Mesenchymal stem cell (in vitro differentiated cells and primary cell): ENCODE results near the gene ATP2B1.
A peak's percentile ranks its signal among the peaks of the same experiment; 100 is the strongest.

Source experiments
- DNase-seq: peaks from one replicate; pipeline ENCODE4 v3.0.0-alpha.2; 2013
- H2AFZ ChIP-seq: one replicate; pipeline ENCODE4 v1.6.1; 2013; ENCODE audit warnings: low read depth, mild to moderate bottlenecking, control low read depth, inconsistent platforms, low read length, moderate library complexity
- H2AK5ac ChIP-seq: 2 replicates; pipeline ENCODE4 v1.6.1; 2013; ENCODE audit warnings: low read length, moderate library complexity, mild to moderate bottlenecking, inconsistent platforms; ENCODE audit not compliant: severe bottlenecking
- H2BK120ac ChIP-seq: one replicate; pipeline ENCODE4 v1.6.1; 2013; ENCODE audit warnings: low read depth, mild to moderate bottlenecking, inconsistent platforms, low read length, moderate library complexity
- H2BK12ac ChIP-seq, 2 experiments: one replicate each; pipeline ENCODE4 v1.6.1; 2013; ENCODE audit warnings: inconsistent platforms in 2 of 2, low read length in 2 of 2, mild to moderate bottlenecking in 2 of 2, moderate library complexity in 2 of 2, control low read depth in 1 of 2
- H2BK15ac ChIP-seq: one replicate; pipeline ENCODE4 v1.6.1; 2013; ENCODE audit warnings: mild to moderate bottlenecking, low read depth, inconsistent platforms; ENCODE audit not compliant: poor library complexity, severe bottlenecking
- H2BK5ac ChIP-seq: 2 replicates; pipeline ENCODE4 v1.6.1; 2013; ENCODE audit warnings: low read depth, mild to moderate bottlenecking, low read length, control low read depth, inconsistent platforms; ENCODE audit not compliant: poor library complexity, severe bottlenecking
- H3K14ac ChIP-seq, 2 experiments: one replicate each; pipeline ENCODE4 v1.6.1; 2013; ENCODE audit warnings: inconsistent platforms in 2 of 2, low read length in 2 of 2, control low read depth in 1 of 2, mild to moderate bottlenecking in 1 of 2, moderate library complexity in 1 of 2
- H3K18ac ChIP-seq, 2 experiments: one replicate each; pipeline ENCODE4 v1.6.1; 2013; ENCODE audit warnings: inconsistent platforms in 2 of 2, low read length in 2 of 2, control low read depth in 1 of 2, low read depth in 1 of 2, mild to moderate bottlenecking in 1 of 2
- H3K23ac ChIP-seq, 2 experiments: one replicate each; pipeline ENCODE4 v1.6.1; 2013; ENCODE audit warnings: inconsistent platforms in 2 of 2, low read length in 2 of 2, mild to moderate bottlenecking in 2 of 2, moderate library complexity in 2 of 2, control low read depth in 1 of 2
- H3K27ac ChIP-seq: 2 replicates; pipeline ENCODE4 v1.5.1; 2013; ENCODE audit warnings: mild to moderate bottlenecking, moderate library complexity, low read length, control low read depth, inconsistent platforms; ENCODE audit not compliant: poor library complexity, severe bottlenecking
- H3K27me3 ChIP-seq, 2 experiments: 2 replicates each; pipeline versions ENCODE4 v1.6.1 to v1.7.0; 2013; ENCODE audit warnings: low read length in 2 of 2, mild to moderate bottlenecking in 2 of 2, moderate library complexity in 2 of 2, control low read depth in 1 of 2, inconsistent platforms in 1 of 2; ENCODE audit not compliant: control insufficient read depth in 1 of 2, insufficient read depth in 1 of 2
- H3K36me3 ChIP-seq, 2 experiments: 2 replicates each; pipeline versions ENCODE4 v1.6.1 to v1.7.0; 2013; ENCODE audit warnings: low read length in 2 of 2, control low read depth in 1 of 2, inconsistent platforms in 1 of 2, low read depth in 1 of 2, mild to moderate bottlenecking in 1 of 2; ENCODE audit not compliant: insufficient read depth in 2 of 2, control insufficient read depth in 1 of 2
- H3K4ac ChIP-seq, 2 experiments: one replicate each; pipeline ENCODE4 v1.6.1; 2013; ENCODE audit warnings: inconsistent platforms in 2 of 2, low read length in 2 of 2, mild to moderate bottlenecking in 2 of 2, moderate library complexity in 2 of 2, control low read depth in 1 of 2, low read depth in 1 of 2
- H3K4me1 ChIP-seq: 2 replicates; pipeline ENCODE4 v1.6.1; 2013; ENCODE audit warnings: low read depth, low read length, control low read depth; ENCODE audit not compliant: control insufficient read depth, insufficient read depth
- H3K4me2 ChIP-seq: 2 replicates; pipeline ENCODE4 v1.6.1; 2013; ENCODE audit warnings: low read length, mild to moderate bottlenecking, inconsistent platforms; ENCODE audit not compliant: poor library complexity, severe bottlenecking
- H3K4me3 ChIP-seq, 2 experiments: 2 replicates each; pipeline versions ENCODE4 v1.5.1 to v1.7.0; 2013; ENCODE audit warnings: low read length in 2 of 2, mild to moderate bottlenecking in 2 of 2, control low read depth in 1 of 2, low read depth in 1 of 2; ENCODE audit not compliant: insufficient read depth in 1 of 2
- H3K79me1 ChIP-seq: replicated peaks from 2 replicates; pipeline ENCODE4 v1.6.1; 2013; ENCODE audit warnings: mild to moderate bottlenecking, control low read depth, low read length, inconsistent platforms; ENCODE audit not compliant: poor library complexity, severe bottlenecking
- H3K9ac ChIP-seq: 2 replicates; pipeline ENCODE4 v1.7.0; 2013; ENCODE audit warnings: mild to moderate bottlenecking, low read length, moderate library complexity
- H3K9me3 ChIP-seq: 2 replicates; pipeline ENCODE4 v1.7.0; 2013; ENCODE audit warnings: mild to moderate bottlenecking, low read length; ENCODE audit not compliant: control insufficient read depth
- H4K8ac ChIP-seq: one replicate; pipeline ENCODE4 v1.6.1; 2013; ENCODE audit warnings: inconsistent platforms, mild to moderate bottlenecking, low read length, moderate library complexity
- H4K91ac ChIP-seq: one replicate; pipeline ENCODE4 v1.6.1; 2013; ENCODE audit warnings: mild to moderate bottlenecking, low read length, inconsistent platforms
- WGBS: methylation state at CpG from one replicate; pipeline ENCODE4 v1.1.7; 2013; ENCODE audit warnings: mixed read lengths; 5-methylcytosine and 5-hydroxymethylcytosine counted together

ATP2B1 gene

GRCh38 chr12:89733579-89734201 is 25.1 kb upstream of the ATP2B1 start:
- Histone ChIP-seq H2BK5ac (no peak overlapping the region), H3K9me3 (peaks cover 18% of the 10 kb centered on the region), H3K9ac (peak overlapping the region; percentile 92), H3K4me3 (peak overlapping the region in 1 of 2 experiments; percentile 11), H3K79me1 (no peaks in the 10 kb centered on the region), H2BK120ac (no peak overlapping the region), H3K18ac (no peak overlapping the region), H3K23ac (no peak overlapping the region), H2AK5ac (no peak overlapping the region), H2AFZ (no peak overlapping the region), H3K27ac (peak overlapping the region; percentile 22), H3K36me3 (no peaks in the 10 kb centered on the region), H2BK12ac (no peak overlapping the region), H3K4ac (no peak overlapping the region), H4K8ac (no peak overlapping the region), H2BK15ac (no peak overlapping the region), H3K4me1 (no peaks in the 10 kb centered on the region), H3K4me2 (no peak overlapping the region), H3K14ac (no peak overlapping the region), H3K27me3 (no peaks in the 10 kb centered on the region), H4K91ac (no peak overlapping the region)
- 42% methylated on average over 2 of the region's 5 CpGs for WGBS
- DNase-seq = peak; percentile 93

GRCh38 chr12:89732522-89732921 is 23.9 kb upstream of the ATP2B1 start:
- Histone ChIP-seq H3K27me3 (no peaks in the 10 kb centered on the region), H3K14ac (no peak overlapping the region), H2BK15ac (no peak overlapping the region), H4K91ac (no peak overlapping the region), H3K4me3 (no peak overlapping the region), H3K9me3 (peaks cover 13% of the 10 kb centered on the region), H3K36me3 (no peaks in the 10 kb centered on the region), H3K27ac (no peak overlapping the region), H2AK5ac (no peak overlapping the region), H2BK12ac (no peak overlapping the region), H2AFZ (no peak overlapping the region), H2BK120ac (no peak overlapping the region), H2BK5ac (no peak overlapping the region), H3K4me2 (no peak overlapping the region), H3K4ac (no peak overlapping the region), H4K8ac (no peak overlapping the region), H3K4me1 (no peaks in the 10 kb centered on the region), H3K9ac (peak overlapping the region; percentile 92), H3K79me1 (no peaks in the 10 kb centered on the region), H3K23ac (no peak overlapping the region), H3K18ac (no peak overlapping the region)
- DNase-seq = peak; percentile 63
- WGBS = 33% methylated on average over 1 of the region's 2 CpGs

GRCh38 chr12:89731614-89732013 is 23.0 kb upstream of the ATP2B1 start:
- WGBS = no CpG with 5 or more reads among the region's 2 CpGs
- Histone ChIP-seq H2BK120ac (no peak overlapping the region), H3K14ac (no peak overlapping the region)

GRCh38 chr12:89731089-89731488 is 22.5 kb upstream of the ATP2B1 start:
- Histone ChIP-seq H3K27me3 (no peaks in the 10 kb centered on the region), H4K91ac (no peak overlapping the region), H4K8ac (no peak overlapping the region), H3K4ac (peak overlapping the region in 1 of 2 experiments; percentile 22), H3K4me2 (no peak overlapping the region), H2BK5ac (no peak overlapping the region), H3K27ac (no peak overlapping the region), H2BK15ac (no peak overlapping the region), H3K23ac (no peak overlapping the region), H3K79me1 (no peaks in the 10 kb centered on the region), H2BK12ac (no peak overlapping the region), H3K36me3 (no peaks in the 10 kb centered on the region), H3K18ac (peak overlapping the region in 1 of 2 experiments; percentile 11), H2AK5ac (no peak overlapping the region), H3K9ac (peak overlapping the region; percentile 92), H2AFZ (no peak overlapping the region), H3K9me3 (peaks cover 13% of the 10 kb centered on the region), H2BK120ac (no peak overlapping the region), H3K4me3 (peak overlapping the region in 1 of 2 experiments; percentile 53), H3K4me1 (no peaks in the 10 kb centered on the region), H3K14ac (no peak overlapping the region)
- 42% methylated on average over 2 of the region's 3 CpGs for WGBS
- DNase-seq = peak; percentile 21

More at GRCh38 chr12:89731614-89732013, 23.0 kb upstream of the ATP2B1 start:
- Histone ChIP-seq H2AK5ac (no peak overlapping the region), H4K8ac (no peak overlapping the region), H4K91ac (no peak overlapping the region), H3K79me1 (no peaks in the 10 kb centered on the region), H3K9me3 (peaks cover 13% of the 10 kb centered on the region), H2BK12ac (no peak overlapping the region), H2BK15ac (no peak overlapping the region), H3K36me3 (no peaks in the 10 kb centered on the region), H2AFZ (no peak overlapping the region), H3K23ac (no peak overlapping the region), H3K4ac (no peak overlapping the region), H3K4me1 (no peaks in the 10 kb centered on the region), H3K4me2 (no peak overlapping the region), H3K27me3 (no peaks in the 10 kb centered on the region), H3K9ac (peak overlapping the region; percentile 92), H3K18ac (no peak overlapping the region), H3K27ac (no peak overlapping the region), H2BK5ac (no peak overlapping the region), H3K4me3 (peak overlapping the region in 1 of 2 experiments; percentile 53)
- peak; percentile 81 for DNase-seq
